COR-L47 (cell line): Measurements from ENCODE around the gene NPIPB4.
A peak's percentile ranks its signal among the peaks of the same experiment; 100 is the strongest.
"Not testable (repeated sequence)": the region's sequence is repeated elsewhere in the genome, so short reads cannot be mapped to it uniquely, and the experiment has no call there.

ENCODE experiments used
- DNase-seq: peaks from one replicate; lab custom pipeline; 2025; lab: John Stamatoyannopoulos, UW

Gene NPIPB4

DNA sequence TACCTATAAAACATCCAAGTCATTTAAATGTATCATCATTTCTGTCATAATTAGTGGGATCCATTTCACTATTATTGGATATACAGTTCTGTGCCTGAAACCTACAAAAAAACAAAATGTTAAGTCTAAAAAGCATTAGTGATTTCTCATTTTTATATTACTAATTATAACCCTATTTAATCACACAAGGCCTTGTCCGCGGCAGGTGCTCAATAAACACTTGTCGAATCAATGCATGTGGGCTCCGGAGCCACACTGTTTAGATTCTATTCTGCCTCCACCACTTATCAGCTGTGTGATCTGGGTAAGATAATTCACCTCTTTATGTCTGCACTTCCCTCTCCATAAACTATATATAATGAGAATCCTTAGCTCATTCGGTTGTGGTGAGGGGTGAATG, at the start of gene NPIPB4:
Gene NPIPB4, minus strand, starts transcription at position 101 of the 400 bp plus-strand sequence. CDS start 378 bp downstream, outside the sequence.
- DNase-seq, result not testable (repeated sequence)

DNA sequence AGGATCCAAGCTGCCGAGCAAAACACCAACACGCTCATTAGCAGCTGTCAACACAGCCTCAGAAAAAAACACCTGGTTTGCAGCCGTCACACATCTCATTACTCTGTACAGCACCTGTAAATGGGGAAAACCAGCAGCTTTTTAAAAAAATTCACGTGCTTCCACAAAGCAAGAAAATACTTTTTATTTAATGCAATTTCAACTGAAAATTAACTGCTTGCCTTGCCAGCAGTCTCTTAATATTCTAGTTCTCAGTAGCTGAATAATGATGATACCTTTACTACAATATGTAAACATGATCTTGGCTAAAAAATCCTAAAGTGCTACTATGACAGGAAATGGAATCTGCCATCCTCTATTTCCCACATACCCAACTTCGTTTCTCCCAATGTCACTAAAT, 41.4 kb upstream of the NPIPB4 start:
- DNase-seq, result not testable (repeated sequence)

DNA sequence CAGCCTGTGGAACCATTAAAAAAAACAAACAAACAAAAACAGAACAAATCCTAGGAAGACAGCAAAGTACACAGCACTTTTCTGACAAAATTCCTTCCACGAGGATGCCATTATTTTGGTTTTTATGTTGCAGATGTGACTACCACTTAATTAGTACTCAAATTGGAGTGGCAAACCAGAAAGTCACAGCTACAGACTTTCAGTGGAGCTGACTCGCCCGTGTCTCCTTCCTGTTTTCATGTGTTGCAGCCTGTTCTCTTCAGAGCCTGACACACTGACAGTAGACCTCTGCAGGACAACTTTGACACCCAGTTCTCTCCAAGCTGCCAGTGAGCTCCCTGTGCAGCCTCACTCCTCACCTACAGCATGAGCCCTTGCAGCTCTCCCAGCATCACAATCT, 24.4 kb upstream of the NPIPB4 start:
- DNase-seq, result not testable (repeated sequence)

DNA sequence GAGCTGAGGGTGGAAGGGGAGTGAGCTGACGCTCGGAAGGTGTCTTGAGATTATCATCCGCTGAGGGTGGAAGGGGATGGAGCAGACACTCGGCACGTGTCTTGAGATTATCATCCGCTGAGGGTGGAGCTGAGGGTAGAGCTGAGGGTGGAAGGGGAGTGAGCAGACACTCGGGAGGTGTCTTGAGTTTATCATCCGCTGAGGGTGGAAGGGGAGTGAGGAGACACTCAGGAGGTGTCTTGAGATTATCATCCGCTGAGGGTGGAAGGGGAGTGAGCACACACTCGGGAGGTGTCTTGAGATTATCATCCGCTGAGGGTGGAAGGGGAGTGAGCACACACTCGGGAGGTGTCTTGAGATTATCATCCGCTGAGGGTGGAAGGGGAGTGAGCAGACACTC, 20.4 kb downstream of the NPIPB4 start:
- DNase-seq, result not testable (repeated sequence)

DNA sequence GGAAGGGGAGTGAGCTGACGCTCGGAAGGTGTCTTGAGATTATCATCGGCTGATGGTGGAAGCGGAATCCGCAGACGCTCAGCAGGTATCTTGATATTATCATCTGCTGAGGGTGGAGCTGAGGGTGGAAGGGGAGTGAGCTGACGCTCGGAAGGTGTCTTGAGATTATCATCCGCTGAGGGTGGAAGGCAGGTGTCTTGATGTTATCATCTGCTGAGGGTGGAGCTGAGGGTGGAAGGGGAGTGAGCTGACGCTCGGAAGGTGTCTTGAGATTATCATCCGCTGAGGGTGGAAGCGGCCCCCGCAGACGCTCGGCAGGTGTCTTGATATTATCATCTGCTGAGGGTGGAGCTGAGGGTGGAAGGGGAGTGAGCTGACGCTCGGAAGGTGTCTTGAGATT, 21.2 kb downstream of the NPIPB4 start:
- not testable (repeated sequence) for DNase-seq

DNA sequence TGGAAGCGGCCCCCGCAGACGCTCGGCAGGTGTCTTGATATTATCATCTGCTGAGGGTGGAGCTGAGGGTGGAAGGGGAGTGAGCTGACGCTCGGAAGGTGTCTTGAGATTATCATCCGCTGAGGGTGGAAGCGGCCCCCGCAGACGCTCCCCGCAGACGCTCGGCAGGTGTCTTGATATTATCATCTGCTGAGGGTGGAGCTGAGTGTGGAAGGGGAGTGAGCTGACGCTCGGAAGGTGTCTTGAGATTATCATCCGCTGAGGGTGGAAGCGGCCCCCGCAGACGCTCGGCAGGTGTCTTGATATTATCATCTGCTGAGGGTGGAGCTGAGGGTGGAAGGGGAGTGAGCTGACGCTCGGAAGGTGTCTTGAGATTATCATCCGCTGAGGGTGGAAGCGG, 21.8 kb downstream of the NPIPB4 start:
- DNase-seq, result not testable (repeated sequence)

DNA sequence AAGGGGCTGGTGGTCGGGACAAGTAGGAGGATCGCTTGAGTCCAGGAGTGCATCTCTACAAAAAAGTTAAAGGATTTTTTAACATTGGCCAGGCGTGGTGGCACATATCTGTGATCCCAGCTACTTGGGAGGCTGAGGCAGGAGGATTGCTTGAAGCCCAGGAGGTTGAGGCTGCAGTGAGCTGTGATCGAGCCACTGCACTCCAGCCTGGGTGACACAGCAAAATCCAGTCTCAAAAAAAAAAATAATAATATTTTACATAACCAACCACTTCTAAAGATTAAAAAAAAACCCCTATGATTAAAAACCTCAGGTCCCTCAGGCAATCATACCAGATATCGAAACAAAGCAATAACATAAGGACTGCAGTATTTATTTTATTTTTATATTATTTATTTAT, 23.3 kb downstream of the NPIPB4 start:
- DNase-seq, result not testable (repeated sequence)

DNA sequence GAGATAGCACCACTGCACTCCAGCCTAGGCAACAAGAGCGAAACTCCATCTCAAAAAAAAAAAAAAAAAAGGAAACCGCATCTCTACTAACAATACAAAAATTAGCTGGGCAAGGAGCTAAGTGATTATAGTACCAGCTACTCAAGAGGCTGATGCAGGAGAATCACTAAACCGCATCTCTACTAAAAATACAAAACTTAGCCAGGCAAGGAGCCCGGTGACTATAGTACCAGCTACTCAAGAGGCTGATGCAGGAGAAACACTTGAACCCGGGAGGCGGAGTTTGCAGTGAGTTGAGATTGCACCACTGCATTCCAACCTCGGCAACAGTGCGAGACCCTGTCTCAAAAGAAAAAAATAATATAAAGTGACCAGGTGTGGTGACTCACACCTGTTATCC, 27.6 kb downstream of the NPIPB4 start:
- not testable (repeated sequence) for DNase-seq

DNA sequence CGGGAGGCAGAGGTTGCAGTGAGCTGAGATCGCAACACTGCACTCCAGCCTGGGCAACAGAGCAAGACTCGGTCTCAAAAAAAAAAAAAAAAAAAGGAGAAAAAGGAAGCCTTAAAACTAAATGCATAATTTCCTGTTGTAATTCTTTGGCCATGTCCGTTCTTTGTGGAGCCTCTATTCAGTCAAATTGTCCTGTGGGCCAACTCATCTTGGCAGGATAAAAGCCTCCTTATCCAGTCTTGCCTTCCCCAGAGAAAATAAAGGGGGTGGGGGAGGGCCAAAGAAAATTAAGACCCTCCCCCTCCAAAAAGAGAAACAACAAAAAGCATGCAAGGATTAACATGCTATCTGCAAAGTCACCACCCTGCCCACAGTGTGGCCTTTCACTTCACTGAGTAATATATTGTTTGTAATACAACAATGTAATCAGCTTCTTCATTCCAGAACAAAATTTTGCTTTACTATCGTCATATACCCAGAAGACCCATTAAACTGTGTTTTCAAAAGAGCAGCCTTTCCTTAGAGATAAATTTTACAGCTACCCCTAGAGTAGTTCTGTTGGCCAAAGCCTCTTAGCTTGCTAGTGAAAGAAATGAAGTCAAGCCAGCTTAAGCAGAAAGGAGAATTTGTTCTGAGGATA, 31.4 kb downstream of the NPIPB4 start:
- DNase-seq, result not testable (repeated sequence)

DNA sequence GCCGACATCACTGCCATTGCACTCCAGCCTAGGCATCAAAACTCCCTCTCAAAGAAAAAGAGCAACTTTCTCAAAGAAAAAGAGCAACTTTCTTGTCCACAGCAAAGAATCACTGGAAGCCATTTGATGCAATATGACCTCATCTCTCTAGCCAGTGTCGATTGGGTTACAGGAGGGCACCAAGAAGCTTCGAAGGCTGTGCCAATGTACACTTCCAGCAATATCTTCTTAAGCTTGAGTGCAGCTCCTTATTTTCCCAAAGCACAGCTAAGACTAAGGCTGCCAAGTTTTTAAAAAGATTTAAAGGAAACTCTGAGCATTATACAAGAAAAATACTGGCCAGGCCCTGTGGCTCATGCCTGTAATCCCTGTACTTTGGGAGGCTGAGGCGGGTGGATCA, 32.0 kb downstream of the NPIPB4 start:
- not testable (repeated sequence) for DNase-seq

DNA sequence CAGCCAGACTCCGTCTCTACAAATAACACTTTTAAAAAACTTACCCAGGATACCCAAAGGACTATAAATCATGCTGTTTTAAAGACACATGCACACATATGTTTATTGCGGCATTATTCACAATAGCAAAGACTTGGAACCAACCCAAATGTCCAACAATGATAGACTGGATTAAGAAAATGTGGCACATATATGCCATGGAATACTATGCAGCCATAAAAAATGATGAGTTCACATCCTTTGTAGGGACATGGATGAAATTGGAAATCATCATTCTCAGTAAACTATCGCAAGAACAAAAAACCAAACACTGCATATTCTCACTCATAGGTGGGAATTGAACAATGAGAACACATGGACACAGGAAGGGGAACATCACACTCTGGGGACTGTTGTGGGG, 34.3 kb downstream of the NPIPB4 start:
- DNase-seq, result not testable (repeated sequence)

DNA sequence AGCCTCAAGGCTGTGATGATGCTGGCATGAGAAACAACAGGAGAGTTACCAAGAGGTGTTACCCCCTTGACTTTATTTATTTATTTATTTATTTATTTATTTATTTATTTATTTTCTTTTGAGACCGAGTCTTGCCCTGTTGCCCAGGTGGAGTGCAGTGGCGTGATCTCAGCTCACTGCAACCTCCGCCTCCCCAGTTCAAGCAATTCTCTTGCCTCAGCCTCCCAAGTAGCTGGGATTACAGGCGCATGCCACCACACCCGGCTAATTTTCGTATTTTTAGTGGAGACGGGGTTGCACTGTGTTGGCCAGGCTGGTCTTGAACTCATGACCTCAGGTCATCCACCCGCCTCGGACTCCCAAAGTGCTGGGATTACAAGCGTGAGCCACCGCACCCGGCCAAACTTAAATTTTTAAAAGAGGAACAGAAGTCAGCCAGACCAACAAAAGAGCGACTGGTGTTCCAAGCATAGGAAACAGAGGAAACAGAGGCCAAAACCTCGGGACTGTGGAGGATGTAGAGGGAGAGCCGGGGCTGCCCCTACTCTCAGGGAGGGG, 36.6 kb downstream of the NPIPB4 start:
- DNase-seq, result not testable (repeated sequence)

DNA sequence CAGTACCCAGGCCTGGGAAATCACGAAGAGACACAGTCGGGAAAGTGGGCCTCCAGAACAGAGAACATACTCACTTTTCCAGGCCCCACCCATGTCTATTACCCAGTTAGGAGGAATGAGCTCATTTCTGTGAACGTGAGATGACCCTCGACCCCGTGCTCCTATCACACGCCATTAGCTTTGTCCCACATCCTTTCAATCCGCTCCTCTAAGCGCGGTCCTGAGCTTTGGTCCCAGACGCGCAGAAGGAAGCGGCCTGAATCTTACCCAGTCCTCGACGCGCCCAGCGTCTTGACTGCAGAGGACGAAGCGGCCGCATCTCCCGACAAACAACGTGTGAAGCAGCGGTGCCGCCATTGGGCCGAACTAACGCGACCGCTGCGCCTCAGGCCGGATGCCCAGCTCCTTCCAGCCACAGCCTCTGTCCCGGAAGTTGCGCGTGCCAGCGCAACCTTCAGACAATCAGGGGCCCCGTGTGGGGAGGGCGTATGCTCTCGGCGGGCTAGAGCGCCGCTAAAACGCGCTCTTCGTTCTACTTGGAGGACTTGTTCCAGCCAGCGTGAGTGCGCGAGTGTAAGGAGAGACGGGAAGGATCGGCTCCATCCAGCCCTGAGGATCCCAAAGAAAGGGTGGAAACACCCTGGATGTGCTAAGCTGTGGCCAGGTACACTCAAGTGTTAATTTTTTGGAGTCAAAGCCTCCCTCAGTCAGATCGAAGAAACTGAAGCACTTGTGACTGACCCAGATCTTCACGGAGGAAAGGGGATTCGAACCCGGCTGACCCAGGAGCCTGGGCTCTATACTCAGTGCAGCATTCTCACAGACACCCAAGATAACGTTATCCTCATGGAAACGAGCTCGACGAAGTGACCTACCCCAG, 37.3 kb downstream of the NPIPB4 start:
- DNase-seq, result peak; percentile 70

DNA sequence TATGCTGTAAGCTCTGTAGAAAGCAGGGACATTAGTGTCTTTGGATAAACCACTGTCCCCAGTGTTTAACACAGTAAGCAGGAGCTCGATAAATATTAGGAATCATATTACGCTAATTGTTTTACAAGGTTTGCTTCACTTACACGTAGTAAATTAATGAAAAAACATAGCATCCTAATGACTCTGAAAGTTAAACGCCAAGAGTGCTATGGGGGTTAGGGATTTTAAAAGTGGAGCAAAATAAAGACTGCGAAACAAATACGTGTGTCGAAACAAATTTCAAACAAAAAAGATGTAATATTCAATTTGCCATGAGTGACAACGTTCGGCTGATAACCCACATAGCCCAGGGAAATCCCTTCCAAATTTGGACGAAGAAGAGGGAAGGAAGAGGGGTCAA, 37.9 kb downstream of the NPIPB4 start:
- not testable (repeated sequence) for DNase-seq

DNA sequence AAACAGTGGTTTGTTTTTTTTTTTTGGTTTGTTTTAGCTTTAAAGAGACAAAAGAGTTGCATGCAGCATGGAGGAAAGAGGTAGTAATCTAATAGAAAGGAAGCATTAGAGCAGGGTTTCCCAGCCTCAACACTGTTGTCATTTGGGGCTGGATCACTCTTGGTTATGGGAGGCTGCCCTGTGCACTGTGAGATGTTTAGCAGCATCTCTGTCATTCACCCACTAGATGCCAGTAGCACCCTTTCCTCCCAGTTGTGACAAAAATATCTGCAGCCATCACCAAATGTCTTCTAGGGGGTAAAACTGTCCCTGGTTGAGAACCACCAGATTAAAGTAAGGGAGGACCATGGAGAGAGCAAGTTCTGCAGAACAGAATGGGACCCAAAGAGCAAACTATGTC, 40.5 kb downstream of the NPIPB4 start:
- DNase-seq, result not testable (repeated sequence)

DNA sequence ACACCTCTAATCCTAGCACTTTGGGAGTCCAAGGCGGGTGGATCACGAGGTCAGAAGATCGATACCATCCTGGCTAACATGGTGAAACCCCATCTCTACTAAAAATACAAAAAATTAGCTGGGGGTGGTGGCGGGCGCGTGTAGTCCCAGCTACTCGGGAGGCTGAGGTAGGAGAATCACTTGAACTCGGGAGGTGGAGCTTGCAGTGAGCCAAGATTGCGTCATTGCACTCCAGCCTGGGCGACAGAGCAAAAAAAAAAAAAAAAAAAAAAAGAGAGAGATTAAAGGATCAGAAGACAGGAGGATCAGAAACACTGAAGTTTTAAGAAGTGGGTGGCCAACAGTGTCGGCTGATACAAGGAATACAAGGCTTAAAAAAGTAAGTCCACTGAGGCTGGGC, 41.9 kb downstream of the NPIPB4 start:
- DNase-seq, result not testable (repeated sequence)

DNA sequence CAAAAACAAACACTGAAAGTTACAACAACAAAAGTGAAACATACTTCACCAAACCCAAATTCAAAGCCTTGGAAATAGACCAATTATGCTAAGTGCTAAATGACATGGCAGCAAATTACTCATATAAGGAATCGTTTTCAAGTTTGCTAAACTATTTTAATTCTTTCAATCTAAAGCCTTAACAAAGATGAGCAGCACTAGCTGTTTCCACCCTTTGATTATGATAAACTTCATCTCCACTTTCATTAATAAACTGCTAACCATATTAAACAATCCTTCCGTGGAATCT, 55.2 kb downstream of the NPIPB4 start:
- not testable (repeated sequence) for DNase-seq

DNA sequence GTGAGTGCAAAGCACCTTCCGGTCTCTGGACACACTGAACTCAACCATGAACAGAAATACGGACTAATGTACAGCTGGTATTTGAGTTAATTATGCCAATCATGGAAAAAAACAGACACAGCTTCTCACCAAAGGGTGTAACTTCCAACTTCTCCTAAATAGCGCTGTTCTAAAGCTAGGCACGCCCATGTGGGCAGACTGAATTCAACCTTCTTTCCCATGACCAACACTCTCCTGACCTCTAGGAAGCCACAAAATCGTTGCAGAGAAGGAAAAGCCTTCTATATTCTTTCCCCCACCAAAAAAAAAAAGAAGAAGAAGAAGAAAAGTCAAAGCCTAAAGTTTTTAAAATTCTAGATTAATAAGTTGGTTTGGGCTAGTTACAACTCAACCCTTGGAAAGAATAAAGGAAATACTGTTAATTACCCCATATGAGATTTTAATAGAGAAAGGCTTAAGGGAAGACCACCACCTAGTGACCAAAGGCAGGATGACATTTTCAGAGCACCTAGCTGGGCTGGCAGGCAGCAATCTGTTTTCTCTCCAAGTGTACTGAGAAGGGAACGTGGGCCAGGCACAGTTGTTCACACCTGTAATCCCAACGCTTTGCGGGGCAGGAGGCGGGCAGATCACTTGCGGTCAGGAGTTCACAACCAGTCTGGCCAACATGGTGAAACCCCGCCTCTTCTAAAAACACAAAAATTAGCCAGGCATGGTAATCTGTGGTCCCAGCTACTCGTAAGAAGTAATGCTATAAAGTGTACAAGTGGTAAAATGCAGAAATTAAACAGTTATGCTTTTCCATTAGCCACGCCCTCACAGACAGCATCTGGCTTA, 55.8 kb downstream of the NPIPB4 start:
- DNase-seq, result not testable (repeated sequence)

DNA sequence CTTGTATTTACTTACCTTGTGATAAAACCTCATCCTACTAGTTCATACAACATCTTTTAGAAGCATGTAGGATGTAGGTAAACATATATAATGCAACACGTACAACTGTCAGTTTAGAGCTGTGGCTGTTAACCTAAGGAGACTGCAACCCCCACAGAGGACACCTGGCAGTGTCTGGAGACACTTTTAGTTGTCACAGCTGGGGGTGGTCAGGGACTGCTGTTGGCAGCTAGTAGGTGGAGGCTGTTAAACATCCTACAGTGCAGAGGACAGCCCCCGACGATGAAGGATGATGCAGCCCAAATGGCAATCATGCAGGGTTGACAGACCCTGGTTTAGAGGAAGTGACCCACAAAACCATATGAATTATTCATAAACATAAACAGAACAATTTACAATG, 59.0 kb downstream of the NPIPB4 start:
- DNase-seq, result not testable (repeated sequence)

DNA sequence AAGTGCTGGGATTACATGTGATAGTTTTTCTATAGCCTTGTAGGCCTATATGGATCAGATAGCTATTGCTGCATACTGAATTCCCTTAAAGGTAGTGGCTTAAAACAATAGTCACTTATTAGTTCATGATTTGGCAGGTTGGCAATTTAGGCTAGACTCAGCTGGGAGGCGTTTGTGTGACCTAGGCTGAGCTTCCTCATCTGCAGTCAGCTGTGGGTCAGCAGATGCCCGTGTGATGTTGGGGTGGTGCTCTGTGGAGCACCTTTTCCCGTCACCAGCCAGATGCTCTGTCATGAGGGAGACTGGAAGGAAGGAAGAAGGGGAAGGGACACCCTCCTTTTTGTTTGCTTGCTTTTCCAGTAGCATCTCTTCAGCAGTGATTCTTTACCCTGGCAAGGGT, 64.2 kb downstream of the NPIPB4 start:
- DNase-seq, result not testable (repeated sequence)

DNA sequence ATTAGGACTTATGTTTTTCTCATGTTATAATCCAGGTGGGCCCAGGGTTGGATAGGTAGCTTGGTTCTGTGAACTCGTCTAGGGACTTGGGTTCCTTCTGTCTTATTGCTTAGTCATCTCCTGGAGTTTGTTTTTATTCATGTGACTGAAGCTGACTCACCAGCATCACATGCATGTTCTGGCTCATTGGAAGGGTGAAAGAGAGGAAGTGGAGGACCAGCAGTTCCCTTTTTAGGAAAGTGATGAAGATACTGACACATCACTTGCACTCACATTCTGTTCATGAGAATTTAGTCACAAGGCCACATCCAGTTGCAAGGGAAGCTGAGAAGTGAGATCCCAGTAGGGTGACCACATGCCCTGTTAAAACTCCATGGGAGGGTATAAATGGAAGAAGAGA, 67.0 kb downstream of the NPIPB4 start:
- not testable (repeated sequence) for DNase-seq
